HG02798 (cell line): ENCODE results near the gene SLC34A3.
"Not testable (repeated sequence)": the region's sequence is repeated elsewhere in the genome, so short reads cannot be mapped to it uniquely, and the experiment has no call there.

Experiments used
- ATAC-seq: cut with Tn5 transposase; IDR thresholded peaks from one replicate; pipeline ENCODE4 v1.9.1; 2021; ENCODE audit warnings: mild to moderate bottlenecking; ENCODE audit not compliant: unreplicated experiment, poor library complexity

The SLC34A3 gene

GRCh38 chr9:137227853-137228505, 2.7 kb upstream of the SLC34A3 start:
- ATAC-seq = no peak

- no peak for ATAC-seq
Measured at GRCh38 chr9:137228506-137228967, 2.2 kb upstream of the SLC34A3 start.

GRCh38 chr9:137228968-137229896, 1.5 kb upstream of the SLC34A3 start:
- no peak for ATAC-seq

GRCh38 chr9:137229903-137230704, 597 bp upstream of the SLC34A3 start:
- no peak for ATAC-seq

GRCh38 chr9:137231372-137232039, 805 bp downstream of the SLC34A3 start:
- no peak for ATAC-seq

- no peak for ATAC-seq
Measured at GRCh38 chr9:137232101-137232500, 1.4 kb downstream of the SLC34A3 start.

- ATAC-seq = no peak
Measured at GRCh38 chr9:137232510-137232909, 1.8 kb downstream of the SLC34A3 start.

GRCh38 chr9:137233143-137233980, 2.7 kb downstream of the SLC34A3 start:
- no peak for ATAC-seq

- ATAC-seq = no peak
Measured at GRCh38 chr9:137234055-137234697, 3.5 kb downstream of the SLC34A3 start.

GRCh38 chr9:137234758-137235423, 4.2 kb downstream of the SLC34A3 start:
- no peak for ATAC-seq

GRCh38 chr9:137235424-137236237, 4.9 kb downstream of the SLC34A3 start:
- no peak for ATAC-seq

GRCh38 chr9:137236238-137236935, 5.7 kb downstream of the SLC34A3 start:
- peak; percentile 20 for ATAC-seq

GRCh38 chr9:137236936-137237421, 6.3 kb downstream of the SLC34A3 start:
- no peak for ATAC-seq

- ATAC-seq = no peak
Measured at GRCh38 chr9:137237759-137238726, 7.3 kb downstream of the SLC34A3 start.

GRCh38 chr9:137239541-137240200, 9.0 kb downstream of the SLC34A3 start:
- not testable (repeated sequence) for ATAC-seq
